T-helper 1 cell (primary cell): ENCODE results near the gene STPG3.

ENCODE experiments used
- DNase-seq, 5 donors: peaks; one replicate each; pipeline ENCODE4 v3.0.0-alpha.2; 2012 to 2020

The STPG3 gene

DNA sequence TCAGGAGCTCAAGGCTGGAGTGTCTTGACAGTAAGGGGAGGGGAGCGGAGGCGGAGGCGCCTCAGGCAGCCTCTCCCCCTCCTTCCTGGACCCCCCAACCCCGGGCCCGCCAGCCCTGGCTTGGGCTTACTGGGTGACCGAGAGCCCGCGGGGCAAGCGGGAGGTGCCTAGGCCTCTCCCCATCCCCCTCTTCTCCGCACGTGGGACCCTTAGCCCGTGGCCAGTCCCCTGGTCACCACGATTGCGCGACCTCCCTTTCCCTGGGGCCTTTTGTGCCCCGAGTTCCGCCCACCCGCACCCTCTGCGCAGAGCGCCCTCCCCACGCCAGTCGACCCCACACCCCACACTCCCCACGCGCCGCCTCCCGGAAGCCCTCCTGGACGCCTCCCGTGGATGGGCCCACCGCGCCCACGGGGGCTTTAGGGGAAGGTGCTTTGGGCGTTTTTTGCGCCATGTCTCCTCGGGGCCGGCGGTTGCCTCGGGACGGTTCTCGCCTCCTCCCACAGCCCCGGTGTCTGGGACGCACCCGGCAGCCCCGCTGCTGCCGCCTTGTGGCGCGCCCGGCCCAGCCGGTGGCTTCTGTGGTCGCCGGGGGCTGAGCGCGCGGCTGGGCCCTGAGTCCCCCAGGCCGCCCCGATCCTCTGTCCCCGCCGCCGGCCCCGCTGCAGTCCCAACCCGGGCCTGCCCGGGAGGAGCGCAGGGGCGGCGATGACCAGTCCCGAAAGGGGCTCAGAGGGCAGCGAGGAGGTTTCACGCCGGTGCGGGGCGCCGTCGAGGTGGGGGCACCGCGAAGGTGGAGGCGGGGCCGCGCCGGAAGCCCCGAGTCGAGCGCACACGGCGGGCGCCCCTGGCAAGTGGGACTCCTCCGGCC, 29.6 kb downstream of the STPG3 start:
- no peak for DNase-seq

DNA sequence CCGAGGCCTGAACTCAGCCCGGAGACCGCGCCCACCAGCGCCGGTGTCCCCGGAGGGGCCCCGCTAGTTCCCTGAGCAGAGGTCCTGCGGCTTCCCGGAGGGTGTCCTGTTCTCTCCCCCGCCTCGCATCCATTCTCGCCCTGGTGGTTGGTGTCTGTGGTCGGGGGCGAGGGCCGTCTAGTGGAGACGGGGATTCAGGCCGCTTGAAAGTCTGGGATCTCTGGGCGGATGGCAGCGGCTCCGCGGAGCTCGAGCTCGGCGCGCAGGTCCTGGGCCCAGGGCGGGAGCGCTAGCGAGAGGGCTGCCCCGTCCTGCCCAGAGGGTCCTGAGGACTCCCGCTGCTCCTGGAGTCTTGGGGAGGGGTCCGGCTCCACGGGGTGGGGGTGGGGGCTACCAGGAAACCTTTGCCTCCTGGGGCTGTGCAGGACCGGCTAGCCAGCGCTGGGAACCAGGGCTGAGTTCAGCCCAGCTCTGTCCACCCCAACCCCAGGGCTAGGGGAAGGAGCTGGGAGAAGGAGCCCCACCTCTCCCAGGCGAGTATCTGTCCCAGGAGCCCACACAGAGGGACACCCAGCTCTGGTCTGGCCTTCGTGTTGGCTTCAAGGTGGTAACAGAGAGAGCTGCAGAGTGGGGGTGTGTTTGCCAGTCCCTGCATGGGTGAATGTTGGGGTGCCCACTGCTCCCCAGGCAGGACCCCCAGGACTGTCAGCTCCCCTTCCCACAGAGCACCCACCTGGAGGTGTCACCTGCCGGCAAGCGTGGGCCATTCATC, 30.4 kb downstream of the STPG3 start:
- no peak for DNase-seq

DNA sequence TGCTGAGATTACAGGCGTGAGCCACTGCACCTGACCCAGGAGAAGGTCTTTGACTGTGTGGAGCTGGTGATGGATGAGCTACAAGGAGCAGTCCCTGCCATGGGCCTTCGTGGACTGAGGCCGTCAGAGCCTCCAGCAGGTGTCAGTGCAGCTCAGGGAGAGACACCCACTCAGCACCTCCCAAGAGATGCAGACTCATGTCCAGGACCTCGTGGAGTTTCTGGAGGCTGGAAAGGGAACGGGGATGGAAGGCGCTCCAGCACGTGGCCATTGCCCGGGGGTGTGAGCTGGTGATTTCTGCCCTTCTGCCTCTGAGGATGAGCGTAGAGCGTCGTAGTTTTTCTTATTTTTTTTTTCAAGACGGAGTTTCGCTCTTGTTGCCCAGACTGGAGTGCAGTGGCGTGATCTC, 35.9 kb downstream of the STPG3 start:
- DNase-seq, result no peak

DNA sequence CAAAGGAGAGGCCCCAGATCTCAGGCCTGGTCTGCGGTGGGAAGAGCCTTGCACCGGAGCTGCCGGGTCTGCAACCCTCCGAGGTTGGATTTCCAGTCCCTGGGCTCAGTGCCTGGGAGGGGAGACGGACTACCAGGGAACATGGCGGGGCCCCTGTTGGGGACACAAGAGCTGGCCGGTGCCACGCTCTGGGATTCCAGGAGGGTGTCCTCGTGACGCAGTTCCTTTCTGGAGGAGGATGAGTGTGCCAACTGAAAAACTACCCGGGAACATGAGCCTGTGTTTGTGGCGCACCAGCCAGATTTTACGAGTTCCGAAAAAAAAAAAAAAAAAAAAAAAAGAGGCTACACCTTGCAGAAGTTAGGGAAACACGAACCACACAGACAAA, 42.0 kb downstream of the STPG3 start:
- no peak for DNase-seq

DNA sequence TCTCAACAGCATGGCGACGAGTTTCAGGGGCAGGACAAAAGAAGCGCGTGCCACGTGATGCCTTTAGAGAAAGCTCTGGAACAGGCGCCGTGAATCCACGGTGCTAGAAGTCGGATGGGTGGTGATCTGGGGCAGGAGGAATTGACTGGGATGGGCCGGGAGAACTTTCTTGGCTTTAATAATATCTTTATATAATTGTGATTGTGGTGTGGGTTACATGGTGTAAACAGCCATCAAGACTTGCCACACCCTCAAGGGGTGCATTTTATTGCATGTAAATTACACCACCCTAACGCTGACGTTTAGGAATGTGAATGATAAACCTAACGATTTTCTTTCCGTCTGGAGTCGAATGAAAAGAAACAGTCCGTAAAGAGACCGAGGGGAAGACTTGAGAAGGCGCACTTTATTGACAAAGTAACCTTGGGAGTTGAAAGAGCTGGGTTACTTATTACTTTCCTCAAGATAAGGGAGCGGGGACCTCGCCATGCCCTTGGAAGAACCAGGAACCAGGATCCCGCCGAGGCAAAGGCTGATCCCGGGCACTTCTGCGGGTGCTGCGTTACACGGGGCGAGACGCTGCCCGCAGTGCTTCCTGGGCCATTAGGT, 42.5 kb downstream of the STPG3 start:
- DNase-seq, result no peak

DNA sequence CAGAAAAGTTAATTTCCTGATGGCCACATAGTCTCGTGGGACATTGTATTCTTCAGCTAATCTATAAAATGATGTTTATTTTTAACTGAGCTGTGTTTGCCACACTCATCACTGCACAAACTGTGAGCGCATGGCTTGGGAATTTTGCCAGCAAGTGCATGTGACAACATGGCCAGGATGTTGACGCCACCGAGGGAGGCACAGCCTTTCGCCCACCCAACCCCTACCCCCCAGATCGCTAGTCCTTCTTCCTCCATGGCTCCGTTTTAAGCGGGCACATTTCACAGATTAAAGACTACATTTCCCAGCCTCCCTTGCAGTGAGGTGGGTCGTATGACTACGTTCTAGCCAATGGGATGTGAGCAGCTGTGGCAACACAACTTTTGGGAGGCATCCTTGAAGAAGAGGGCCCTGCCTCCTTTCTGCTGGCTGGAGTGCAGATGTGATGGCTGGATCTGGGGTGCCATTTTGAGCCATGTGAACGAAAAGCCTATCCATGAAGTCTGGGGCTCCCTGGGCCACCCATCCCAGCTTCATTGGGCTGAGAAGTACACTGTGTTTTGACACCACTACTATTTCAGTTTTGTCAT, 43.1 kb downstream of the STPG3 start:
- DNase-seq, result peak in 1 of 5 donors; percentile 9

DNA sequence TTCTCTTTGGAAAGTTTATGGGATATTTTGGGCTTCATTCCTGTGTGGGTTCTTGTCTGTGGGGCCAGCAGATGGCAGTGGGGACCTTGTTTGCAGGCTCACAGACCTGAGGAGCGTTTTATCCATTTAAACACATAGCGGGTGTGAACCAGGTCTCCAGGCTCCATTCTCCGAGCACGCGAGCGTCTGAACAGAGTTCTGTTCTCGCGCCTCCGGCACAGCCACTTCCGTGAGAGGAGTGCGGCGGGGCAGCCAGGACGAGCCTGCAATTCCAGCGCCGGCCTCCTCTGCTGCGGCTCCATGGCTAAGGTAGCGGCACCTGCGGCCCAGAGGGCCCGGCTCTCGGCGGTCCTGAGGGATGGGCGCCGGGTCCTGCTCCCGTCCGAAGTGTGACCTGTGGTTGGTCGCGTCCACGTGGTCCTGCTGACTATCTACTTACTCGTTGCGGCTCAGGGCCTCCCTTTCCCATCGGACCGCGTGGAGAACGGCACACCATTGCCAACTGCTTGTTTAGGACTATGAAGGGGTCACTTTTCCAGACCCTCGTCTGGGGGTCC, 43.7 kb downstream of the STPG3 start:
- peak in 1 of 5 donors; percentile 10 for DNase-seq

DNA sequence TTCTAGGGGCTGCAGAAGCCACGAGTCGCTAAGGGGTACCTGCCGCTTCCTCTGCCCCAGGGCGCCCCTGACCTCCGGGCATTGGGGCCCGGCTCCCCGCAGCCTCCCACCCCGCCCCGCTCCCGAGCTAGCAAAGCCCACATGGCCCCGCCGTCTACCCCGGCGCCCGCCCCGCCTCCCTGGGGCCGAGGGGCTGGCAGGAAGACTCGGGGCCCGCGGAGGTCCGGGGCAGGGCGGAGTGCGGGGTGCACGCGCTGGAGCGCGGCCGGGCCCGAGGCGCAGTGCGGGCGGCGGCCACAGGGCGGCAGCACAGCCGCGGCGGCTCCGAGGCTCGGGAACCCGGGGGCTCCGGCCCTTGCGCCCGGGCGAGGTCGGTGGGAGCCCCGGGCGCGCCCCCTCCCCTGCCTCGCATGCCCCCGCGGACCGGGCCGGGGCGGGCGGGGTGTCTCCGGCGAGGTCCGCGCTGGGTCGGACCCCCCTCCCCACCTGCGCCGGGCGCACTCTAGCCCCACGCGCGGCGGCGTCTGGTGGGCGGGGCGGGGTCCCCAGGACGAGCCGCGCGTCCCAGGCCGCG, 44.2 kb downstream of the STPG3 start:
- DNase-seq, result peak in 2 of 5 donors; percentile 10 to 46

DNA sequence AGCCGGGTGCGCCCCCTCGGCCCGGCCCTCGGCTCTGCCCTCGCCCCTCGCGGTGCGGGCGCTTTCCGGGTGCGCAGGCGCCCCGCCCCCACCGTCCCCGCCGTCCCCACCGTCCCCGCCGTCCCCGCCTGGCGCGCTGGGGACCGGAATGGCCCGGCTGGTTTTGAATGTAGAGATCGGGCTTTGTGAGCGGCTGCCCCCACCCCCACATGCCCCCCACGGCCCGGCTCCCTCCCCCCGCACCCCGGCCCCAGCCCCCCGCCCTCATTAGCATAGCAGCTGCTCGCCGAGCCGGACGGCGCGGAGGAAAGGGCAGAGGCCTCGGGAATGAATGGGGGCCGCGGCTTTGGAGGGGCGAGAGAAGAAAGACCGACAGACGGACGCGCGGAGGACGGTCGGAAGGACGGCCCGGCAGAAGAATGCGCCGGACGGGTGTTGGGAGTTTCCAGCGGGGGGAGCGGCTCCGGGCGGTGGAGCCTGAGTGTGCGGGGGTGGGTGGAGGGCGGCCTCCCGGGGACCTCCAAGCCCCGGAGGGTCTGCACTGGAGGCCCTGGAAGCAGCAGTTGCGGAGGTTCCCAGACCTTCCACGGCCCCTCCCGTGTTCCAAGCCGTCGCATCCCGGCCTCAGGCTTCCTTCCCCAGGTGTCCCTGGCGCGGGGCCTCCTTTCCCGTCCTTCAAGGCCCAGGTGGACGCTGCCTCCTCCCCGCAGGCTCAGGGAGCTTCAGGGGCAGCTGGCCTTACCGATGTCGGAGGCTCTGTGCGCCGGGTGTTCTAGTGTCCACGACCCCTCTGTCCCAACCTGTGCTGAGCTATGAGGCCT, 45.0 kb downstream of the STPG3 start:
- peak in 1 of 5 donors; percentile 10 for DNase-seq

DNA sequence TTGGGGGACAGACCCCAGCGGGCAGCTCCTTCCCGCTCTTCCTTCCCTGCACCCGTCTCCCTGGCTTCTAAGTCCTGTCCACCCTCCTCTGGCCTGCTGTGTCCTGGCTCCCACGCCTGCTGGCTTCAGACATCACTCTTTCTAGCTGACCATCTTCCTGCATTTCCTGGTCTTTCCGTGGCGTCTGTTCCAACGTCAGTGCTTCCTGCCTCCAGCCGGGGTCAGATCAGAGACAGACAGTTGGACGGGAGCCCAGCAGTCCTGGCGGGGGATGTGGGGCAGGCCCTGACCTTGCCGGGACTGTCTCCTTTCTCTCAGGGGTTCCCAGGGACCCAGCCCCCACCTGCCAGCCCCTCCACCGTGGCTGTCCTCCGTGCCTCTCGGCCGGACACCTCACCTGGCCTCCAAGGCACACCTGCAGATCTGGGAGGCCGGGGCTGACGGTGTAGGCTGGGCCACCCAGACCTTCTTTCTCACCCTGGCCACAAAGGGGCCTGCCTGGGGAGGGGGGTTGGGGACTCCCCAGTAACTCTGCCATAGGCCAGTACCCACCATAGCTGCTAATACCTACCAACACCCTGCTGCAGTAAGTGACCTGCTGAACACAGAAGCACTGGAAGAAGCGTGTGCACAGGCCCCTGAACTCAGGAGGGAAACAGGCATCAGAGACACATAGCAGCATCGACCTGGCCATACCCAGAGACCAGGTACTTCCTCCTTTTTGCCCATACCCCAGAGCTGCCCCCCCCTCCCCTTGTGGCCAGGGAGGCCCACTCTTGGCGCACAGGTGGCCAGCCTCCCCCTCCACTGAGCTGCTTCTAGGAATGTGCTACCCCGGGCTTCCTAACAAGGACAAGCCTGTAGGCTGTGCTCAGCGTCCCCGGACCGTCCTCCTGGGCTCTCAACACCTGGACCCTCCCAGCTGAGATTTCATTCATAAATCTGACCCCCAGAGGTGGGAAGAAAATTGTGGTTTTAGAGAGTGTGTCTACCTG, 45.9 kb downstream of the STPG3 start:
- DNase-seq, result no peak

DNA sequence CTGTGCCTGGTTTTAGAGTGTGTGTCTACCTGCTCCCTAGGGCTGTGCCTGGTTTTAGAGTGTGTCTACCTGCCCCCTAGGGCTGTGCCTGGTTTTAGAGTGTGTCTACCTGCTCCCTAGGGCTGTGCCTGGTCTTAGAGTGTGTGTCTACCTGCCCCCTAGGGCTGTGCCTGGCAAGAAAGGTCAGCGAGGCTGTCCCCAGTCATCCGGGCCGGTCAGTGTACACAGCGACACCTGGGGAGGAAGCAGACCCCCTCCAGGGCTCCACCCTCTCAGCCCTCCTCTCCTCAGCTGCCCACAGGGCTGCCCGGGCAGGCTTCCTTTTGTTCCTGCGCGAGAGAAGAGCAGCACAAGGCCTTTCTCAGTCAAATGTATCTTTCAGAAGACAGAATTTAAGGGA, 46.9 kb downstream of the STPG3 start:
- no peak for DNase-seq

DNA sequence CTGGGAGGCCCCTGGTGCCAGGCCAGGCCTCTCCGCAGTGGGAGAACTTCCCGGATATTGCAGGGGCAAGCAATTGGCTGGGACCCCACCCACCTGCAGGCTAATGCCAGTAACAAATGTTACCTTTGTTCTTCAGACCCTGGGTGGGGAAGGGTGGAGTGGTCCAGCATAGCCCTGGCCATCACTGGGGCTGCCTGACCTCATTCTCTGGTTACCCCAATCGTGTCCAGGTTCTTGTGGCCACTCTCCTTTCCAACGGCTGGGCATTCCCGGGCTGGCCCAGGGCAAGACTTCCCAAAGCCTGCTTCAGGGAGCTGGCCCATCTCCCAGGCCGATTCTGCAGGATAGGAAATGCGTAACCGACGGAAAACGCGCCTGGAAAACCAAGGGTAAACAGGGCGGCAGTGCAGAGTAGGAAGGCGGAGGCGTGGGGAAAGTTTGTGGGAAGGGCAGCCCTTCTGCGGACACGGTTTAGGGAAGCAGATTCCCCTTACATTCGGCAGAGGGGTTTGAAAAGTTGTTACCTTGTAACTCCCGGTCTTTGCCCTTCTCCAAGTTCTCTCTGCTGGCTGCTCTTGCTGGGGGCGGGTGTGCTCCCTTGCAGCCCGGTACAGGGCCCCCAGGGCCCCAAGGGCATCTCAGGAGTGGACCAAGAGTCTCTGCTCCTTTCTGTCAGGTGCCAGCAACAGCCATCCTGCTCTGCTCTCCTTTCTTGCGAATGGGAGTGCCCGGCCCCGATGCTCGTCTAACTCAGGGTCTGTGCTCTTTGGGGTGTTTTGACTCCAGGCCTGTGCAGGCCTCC, 47.5 kb downstream of the STPG3 start:
- no peak for DNase-seq

DNA sequence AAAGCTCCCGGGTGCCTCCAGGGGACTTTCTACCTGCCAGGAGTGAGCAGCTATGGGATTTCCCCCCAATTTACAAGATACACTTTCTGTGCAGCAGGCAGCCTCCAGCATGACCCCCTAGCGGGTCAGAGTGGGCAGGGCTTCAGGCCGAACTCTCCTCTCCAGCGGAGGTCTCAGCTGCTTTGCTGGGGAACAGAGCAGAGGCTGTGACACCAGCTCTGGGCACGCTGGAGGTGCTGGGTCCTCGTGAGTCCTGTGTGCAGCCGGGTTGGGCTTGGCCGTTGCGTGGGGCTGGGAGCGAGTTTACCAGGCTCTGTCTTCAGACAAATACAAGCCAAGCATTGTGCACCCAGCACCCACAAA, 48.1 kb downstream of the STPG3 start:
- DNase-seq, result no peak

DNA sequence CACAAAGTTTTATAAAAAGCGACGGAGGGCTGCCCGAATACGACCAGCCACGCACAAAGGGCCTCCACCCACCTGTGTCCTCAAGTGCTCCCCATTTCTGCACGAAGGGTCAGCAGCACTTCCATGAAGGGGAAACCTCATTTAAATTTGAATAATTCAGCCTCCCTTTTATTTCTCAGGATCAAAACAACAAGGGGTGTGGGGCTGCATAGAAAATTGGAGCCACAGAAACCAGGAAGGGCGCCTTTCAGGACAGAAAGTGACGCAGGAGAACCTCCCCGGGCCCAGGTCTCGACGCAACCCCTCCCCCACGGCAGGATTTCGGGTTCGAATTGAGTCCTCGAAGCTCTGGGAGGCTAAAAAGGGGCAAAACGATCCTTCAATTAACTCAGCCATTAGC, 48.9 kb downstream of the STPG3 start:
- DNase-seq, result no peak

DNA sequence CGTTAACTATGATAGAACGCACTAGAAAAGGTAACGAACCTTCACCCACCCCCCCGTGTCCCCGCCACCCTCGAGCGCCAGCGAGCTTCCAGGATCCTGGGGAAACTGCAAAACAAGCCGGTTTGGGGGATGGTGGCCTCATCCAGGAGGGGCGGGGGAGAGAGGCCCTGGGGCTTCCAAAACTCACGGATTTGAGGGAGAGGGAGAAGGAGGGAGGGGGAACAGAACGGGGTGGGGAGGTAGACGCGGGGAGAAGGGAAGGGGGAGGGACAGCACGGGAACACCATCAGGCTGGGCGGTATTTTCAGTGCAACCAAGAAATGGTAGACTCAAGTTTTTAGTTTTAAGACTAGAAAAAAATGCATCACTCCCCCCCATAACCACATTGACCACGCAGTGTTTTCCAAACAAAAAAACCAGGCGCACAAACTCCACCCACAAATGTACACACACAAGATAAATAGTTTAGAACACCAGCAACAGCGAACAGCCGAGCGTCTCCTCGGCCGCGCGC, 49.5 kb downstream of the STPG3 start:
- DNase-seq, result no peak

DNA sequence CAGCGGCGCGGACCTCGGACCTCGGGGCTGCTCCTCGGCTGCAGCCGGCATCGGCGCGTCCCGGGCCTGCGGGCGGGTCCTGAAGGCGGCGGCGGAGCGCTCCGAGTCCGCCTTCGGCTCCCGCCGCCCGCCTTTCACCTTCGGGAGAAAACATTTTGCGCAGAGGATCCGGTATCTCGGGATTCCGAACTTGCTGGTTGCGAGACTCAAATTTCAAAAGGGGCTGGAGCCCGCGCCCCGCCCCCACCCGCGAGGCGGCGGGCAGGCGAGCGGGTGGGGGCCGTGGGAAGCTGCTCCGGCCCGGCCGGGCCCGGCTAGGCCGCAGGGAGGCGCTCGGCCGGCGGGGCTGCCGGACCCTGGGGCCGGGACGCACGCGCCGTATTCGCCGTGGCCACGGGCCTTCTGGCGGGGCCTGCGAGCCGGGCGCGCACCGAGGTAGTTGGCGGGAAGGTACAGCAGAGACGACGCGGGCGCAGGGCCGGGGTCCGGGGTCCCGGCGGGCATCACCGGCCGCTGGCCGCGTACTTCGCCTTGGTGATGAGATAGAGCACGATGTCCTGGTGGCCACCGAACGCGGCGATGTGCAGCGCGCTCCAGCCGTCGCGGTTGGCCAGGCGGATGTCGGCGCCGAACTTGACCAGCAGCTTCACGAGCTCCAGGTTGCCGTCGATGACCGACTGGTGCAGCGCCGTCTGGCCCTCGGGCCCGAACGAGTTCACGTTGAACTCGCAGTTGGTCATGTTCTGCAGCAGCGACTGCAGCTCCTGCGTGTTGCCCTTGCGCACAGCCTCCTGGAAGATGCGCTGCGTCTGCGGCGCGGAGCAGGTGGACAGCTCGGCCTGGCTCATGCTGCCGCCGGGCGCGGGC, 50.2 kb downstream of the STPG3 start:
- DNase-seq, result peak in 2 of 5 donors; percentile 6 to 15

DNA sequence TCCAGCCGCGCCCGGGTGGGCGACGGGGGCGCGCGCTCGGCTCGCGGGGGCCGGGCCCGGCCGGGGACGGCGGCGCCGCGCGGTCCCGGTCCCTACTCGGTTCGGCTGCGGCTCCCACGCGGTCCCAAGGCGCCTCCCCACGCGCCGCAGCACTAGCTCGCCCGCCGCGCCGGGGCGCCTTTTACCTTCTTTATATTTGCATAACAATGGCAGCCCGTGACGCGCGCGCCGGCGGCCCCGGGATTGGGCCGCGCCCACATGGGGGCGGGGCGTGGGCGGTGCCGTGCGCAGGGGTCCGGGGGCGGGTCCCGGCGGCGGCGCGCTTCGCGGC, 51.0 kb downstream of the STPG3 start, which contains the start of gene NRARP:
Gene NRARP (minus strand): TSS at position 154 of the 331 bp plus-strand sequence. CDS start 343 bp downstream, outside the sequence.
- peak; percentile 79 to 89 (median 86) for DNase-seq
